Measurements from ENCODE around the gene TAS2R46. TPM values are rescaled to one million over a fixed set of nuclear protein-coding genes. Genes with fewer than 3 reads are reported as not detected.
A peak's percentile ranks its signal among the peaks of the same experiment; 100 is the strongest.

TAS2R46 gene
- total and polyA plus RNA-seq, 2 experiments from 2014 or later = 0.45 to 5.0 TPM

- TF ChIP-seq REST (IDR thresholded peaks at IDR 0.05; ENCODE audit: unreplicated experiment) = no peak
- no peak for TF ChIP-seq POLR2AphosphoS5 (IDR thresholded peaks at IDR 0.05; ENCODE audit: low read depth)
- no peak for TF ChIP-seq CTCF (conservative IDR thresholded peaks at IDR 0.05; ENCODE audit: low read depth in 2 of 2)
- TF ChIP-seq ZNF114 (CRISPR knock-in tag; IDR thresholded peaks at IDR 0.05) = no peak
- TF ChIP-seq ZNF331 (CRISPR knock-in tag; IDR thresholded peaks at IDR 0.05; ENCODE audit: low read depth) = no peak
Observed at GRCh38 chr12:11108862-11109261, 46.8 kb upstream of the TAS2R46 start (continued).

- no peaks in the 10 kb centered on the region for H3F3A ChIP-seq (replicated peaks; ENCODE audit: low read depth)
- DNase-seq (ENCODE audit: low spot score) (no peak), ATAC-seq (no peak)
- peaks cover 18% of the 10 kb centered on the region; the same call in 1 of the 2 replicates for H4K20me1 ChIP-seq (replicated peaks; ENCODE audit: insufficient read depth)
- peaks cover 84% of the 10 kb centered on the region for H3K36me3 Mint-ChIP-seq (ENCODE audit: low read depth)
- no peak overlapping the region for H3K27ac ChIP-seq (ENCODE audit: low read depth)
- H3K79me2 ChIP-seq (replicated peaks; ENCODE audit: insufficient read depth) = peaks cover 86% of the 10 kb centered on the region
- H3K27me3 Mint-ChIP-seq (ENCODE audit: insufficient read depth, low read depth, poor library complexity) = no peaks in the 10 kb centered on the region
- H3K4me3 Mint-ChIP-seq = no peak overlapping the region
- H3K4me2 ChIP-seq = no peak overlapping the region
- no peaks in the 10 kb centered on the region for H3K4me1 ChIP-seq (ENCODE audit: insufficient read depth)
- peaks cover 31% of the 10 kb centered on the region for H3K9me3 Mint-ChIP-seq
- peak overlapping the region; percentile 5; the same call in 1 of the 2 replicates for H3K27ac Mint-ChIP-seq
- no peak overlapping the region for H2AFZ ChIP-seq
- H3K4me1 Mint-ChIP-seq = no peaks in the 10 kb centered on the region; the same call in 2 of the 3 replicates
- peaks cover 3% of the 10 kb centered on the region; the same call in 1 of the 2 replicates for H3K36me3 ChIP-seq (ENCODE audit: insufficient read depth)
- H3K4me3 ChIP-seq = no peak overlapping the region
- no peaks in the 10 kb centered on the region for H3K9me2 ChIP-seq (ENCODE audit: insufficient read depth)
- no peaks in the 10 kb centered on the region for H3K27me3 ChIP-seq (ENCODE audit: insufficient read depth)
- TF ChIP-seq STAT1 (IDR thresholded peaks at IDR 0.05; ENCODE audit: unreplicated experiment) = no peak
- TF ChIP-seq CREB1 (CRISPR knock-in tag; IDR thresholded peaks at IDR 0.05; ENCODE audit: low read depth) = no peak
- no peak for TF ChIP-seq ETS1 (IDR thresholded peaks at IDR 0.05)
- no peak for TF ChIP-seq ZNF462 (CRISPR knock-in tag; IDR thresholded peaks at IDR 0.05)
- no peak for TF ChIP-seq POLR2AphosphoS5 (IDR thresholded peaks at IDR 0.05; ENCODE audit: low read depth)
- no peak for TF ChIP-seq ZNF114 (CRISPR knock-in tag; IDR thresholded peaks at IDR 0.05)
- no peak for TF ChIP-seq NANOG (IDR thresholded peaks at IDR 0.05; ENCODE audit: borderline replicate concordance)
Observed at GRCh38 chr12:11107719-11108118, 45.6 kb upstream of the TAS2R46 start.
